Measurements from ENCODE around the gene CCNK.

The CCNK gene

DNA sequence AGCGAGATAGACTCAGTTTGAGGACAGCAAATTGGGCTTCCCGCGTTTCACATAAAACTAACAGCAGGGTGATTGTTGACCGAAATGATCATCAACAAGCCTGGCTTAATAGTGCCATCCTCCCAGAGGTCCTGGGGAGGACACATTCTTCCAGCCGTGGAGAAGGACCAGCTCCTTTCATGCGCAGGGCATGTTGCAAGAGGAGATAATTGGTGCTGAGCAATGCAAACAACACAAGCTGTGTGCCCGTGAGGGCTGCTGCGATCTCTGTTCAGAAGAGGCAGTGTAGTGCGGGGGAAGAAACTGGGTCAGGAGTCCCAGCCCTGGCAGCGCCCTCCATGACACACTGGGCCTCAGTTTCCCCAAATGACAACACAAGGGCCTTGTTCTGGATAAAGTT lies 68.5 kb downstream of the CCNK start:
- no peak for ATAC-seq
- TF ChIP-seq, protein P1, sequence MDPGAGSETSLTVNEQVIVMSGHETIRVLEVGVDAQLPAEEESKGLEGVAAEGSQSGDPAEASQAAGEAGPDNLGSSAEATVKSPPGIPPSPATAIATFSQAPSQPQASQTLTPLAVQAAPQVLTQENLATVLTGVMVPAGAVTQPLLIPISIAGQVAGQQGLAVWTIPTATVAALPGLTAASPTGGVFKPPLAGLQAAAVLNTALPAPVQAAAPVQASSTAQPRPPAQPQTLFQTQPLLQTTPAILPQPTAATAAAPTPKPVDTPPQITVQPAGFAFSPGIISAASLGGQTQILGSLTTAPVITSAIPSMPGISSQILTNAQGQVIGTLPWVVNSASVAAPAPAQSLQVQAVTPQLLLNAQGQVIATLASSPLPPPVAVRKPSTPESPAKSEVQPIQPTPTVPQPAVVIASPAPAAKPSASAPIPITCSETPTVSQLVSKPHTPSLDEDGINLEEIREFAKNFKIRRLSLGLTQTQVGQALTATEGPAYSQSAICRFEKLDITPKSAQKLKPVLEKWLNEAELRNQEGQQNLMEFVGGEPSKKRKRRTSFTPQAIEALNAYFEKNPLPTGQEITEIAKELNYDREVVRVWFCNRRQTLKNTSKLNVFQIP (CRISPR knock-in tag; IDR thresholded peaks at IDR 0.05; ENCODE audit: borderline replicate concordance, low read depth): no peak
- TF ChIP-seq CSDC2 (CRISPR knock-in tag; IDR thresholded peaks at IDR 0.05) (no peak), ISL1 (CRISPR knock-in tag; IDR thresholded peaks at IDR 0.05) (no peak), ZFP30 (CRISPR knock-in tag; IDR thresholded peaks at IDR 0.05) (no peak)
- TF ChIP-seq, protein P2, sequence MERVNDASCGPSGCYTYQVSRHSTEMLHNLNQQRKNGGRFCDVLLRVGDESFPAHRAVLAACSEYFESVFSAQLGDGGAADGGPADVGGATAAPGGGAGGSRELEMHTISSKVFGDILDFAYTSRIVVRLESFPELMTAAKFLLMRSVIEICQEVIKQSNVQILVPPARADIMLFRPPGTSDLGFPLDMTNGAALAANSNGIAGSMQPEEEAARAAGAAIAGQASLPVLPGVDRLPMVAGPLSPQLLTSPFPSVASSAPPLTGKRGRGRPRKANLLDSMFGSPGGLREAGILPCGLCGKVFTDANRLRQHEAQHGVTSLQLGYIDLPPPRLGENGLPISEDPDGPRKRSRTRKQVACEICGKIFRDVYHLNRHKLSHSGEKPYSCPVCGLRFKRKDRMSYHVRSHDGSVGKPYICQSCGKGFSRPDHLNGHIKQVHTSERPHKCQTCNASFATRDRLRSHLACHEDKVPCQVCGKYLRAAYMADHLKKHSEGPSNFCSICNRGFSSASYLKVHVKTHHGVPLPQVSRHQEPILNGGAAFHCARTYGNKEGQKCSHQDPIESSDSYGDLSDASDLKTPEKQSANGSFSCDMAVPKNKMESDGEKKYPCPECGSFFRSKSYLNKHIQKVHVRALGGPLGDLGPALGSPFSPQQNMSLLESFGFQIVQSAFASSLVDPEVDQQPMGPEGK (CRISPR knock-in tag; IDR thresholded peaks at IDR 0.05; ENCODE audit: borderline replicate concordance): no peak

DNA sequence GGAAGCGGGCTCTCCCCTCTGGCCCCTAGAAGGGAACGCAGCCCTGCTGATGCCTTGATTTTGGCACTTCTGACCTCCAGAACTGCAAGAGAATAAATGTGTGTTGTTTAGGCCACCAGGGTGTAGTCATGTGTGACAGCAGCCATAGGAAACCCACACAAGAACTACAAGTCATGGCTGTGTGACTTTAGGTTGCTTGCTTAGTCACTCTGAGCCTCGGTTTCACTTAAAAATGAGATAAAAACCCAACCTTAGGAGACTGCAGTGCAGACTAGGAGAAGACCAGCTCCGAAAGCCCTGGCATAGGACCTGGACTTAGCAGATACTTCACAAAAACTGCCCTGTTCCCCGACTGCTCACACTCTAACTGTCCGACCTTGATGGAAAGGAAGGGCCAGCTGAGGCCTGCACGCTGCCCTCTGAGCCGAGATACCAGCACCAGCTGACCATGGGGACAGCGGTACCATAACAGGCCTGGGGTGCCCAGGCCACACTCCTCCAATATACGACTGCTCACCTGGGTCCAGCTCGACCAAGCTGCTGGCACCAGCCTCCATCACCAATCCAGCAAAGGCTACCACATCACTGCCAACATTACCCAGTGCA lies 69.3 kb downstream of the CCNK start:
- TF ChIP-seq ISL1 (CRISPR knock-in tag; IDR thresholded peaks at IDR 0.05) (no peak), ZFP3 (CRISPR knock-in tag; IDR thresholded peaks at IDR 0.05) (no peak), ZFP30 (CRISPR knock-in tag; IDR thresholded peaks at IDR 0.05) (no peak), ZNF565 (CRISPR knock-in tag; conservative IDR thresholded peaks at IDR 0.05; ENCODE audit: low read depth) (no peak), BACH2 (CRISPR knock-in tag; IDR thresholded peaks at IDR 0.05; ENCODE audit: borderline replicate concordance) (no peak), PPARA (CRISPR knock-in tag; IDR thresholded peaks at IDR 0.05; ENCODE audit: borderline replicate concordance) (no peak)
- TF ChIP-seq, protein P3, sequence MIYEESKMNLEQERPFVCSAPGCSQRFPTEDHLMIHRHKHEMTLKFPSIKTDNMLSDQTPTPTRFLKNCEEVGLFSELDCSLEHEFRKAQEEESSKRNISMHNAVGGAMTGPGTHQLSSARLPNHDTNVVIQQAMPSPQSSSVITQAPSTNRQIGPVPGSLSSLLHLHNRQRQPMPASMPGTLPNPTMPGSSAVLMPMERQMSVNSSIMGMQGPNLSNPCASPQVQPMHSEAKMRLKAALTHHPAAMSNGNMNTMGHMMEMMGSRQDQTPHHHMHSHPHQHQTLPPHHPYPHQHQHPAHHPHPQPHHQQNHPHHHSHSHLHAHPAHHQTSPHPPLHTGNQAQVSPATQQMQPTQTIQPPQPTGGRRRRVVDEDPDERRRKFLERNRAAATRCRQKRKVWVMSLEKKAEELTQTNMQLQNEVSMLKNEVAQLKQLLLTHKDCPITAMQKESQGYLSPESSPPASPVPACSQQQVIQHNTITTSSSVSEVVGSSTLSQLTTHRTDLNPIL (CRISPR knock-in tag; IDR thresholded peaks at IDR 0.05; ENCODE audit: low read depth): no peak
- TF ChIP-seq, protein P2 (CRISPR knock-in tag; IDR thresholded peaks at IDR 0.05; ENCODE audit: borderline replicate concordance): no peak
- TF ChIP-seq, protein P1 (CRISPR knock-in tag; IDR thresholded peaks at IDR 0.05; ENCODE audit: borderline replicate concordance, low read depth): no peak
- TF ChIP-seq, protein P4, sequence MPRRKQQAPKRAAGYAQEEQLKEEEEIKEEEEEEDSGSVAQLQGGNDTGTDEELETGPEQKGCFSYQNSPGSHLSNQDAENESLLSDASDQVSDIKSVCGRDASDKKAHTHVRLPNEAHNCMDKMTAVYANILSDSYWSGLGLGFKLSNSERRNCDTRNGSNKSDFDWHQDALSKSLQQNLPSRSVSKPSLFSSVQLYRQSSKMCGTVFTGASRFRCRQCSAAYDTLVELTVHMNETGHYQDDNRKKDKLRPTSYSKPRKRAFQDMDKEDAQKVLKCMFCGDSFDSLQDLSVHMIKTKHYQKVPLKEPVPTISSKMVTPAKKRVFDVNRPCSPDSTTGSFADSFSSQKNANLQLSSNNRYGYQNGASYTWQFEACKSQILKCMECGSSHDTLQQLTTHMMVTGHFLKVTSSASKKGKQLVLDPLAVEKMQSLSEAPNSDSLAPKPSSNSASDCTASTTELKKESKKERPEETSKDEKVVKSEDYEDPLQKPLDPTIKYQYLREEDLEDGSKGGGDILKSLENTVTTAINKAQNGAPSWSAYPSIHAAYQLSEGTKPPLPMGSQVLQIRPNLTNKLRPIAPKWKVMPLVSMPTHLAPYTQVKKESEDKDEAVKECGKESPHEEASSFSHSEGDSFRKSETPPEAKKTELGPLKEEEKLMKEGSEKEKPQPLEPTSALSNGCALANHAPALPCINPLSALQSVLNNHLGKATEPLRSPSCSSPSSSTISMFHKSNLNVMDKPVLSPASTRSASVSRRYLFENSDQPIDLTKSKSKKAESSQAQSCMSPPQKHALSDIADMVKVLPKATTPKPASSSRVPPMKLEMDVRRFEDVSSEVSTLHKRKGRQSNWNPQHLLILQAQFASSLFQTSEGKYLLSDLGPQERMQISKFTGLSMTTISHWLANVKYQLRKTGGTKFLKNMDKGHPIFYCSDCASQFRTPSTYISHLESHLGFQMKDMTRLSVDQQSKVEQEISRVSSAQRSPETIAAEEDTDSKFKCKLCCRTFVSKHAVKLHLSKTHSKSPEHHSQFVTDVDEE (CRISPR knock-in tag; IDR thresholded peaks at IDR 0.05): no peak
- no peak for ATAC-seq

DNA sequence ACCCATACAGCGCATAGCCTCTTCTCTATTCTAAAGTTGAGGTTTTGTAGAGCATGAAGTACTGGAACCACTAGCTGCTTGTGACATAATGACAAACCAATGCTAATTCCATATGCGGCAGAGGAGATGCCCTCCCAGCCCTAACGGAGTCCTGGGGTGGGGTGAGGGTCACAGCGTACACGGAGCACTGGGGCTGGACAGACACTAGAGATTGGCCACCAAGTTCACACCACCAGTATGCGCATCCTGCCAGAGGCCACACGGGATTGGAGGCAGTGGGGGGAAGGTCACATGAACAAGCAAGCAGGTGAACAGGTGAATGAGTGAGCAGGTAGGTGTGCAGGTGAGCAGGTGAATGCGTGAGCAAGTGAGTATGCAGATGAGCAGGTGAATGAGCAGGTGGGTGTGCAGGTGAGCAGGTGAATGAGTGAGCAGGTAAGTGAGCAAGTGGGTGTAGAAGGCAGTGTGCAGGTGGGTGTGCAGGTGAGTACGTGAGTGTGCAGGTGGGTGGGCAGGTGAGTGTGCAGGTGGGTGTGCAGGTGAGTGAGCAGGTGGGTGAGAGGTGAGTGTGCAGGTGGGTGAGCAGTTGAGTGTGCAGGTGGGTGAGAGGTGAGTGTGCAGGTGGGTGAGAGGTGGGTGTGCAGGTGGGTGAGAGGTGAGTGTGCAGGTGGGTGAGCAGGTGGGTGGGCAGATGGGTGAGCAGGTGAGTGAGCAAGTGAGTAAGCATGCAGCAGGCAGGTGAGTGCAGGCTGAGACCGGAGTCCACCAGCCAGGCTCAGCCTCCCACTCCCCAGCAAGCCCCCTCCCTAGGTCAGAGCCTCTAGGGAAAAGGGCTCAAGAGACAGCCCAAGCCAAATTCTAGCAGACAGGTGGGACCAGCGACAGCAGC lies 70.1 kb downstream of the CCNK start:
- ATAC-seq: no peak
- TF ChIP-seq, protein P1 (CRISPR knock-in tag; IDR thresholded peaks at IDR 0.05; ENCODE audit: borderline replicate concordance, low read depth): no peak
- TF ChIP-seq ZNF70 (CRISPR knock-in tag; IDR thresholded peaks at IDR 0.05): no peak
- TF ChIP-seq, protein P4 (CRISPR knock-in tag; IDR thresholded peaks at IDR 0.05): no peak

Measured in SK-N-SH treated with all-trans-retinoic acid at 6 μM for 48 hours (cell line).